IMR-90 (cell line): ENCODE data around the gene CFAP299. TPM values are rescaled to one million over a fixed set of nuclear protein-coding genes. Genes with fewer than 3 reads are reported as not detected.

Source experiments
- ATAC-seq: fragments of 200-7000 bp; cut with Tn5 transposase; 2 replicates; pipeline ENCODE4 v1.9.1; 2020; ENCODE audit warnings: low read depth, mild to moderate bottlenecking, moderate library complexity
- BruUV-seq: library from RNA; stranded (reverse); fragments of 400-500 nt; replicated peaks from 2 replicates; lab custom pipeline; 2021; lab: Mats Ljungman, UMichigan
- CTCF ChIA-PET: fragments of 300-600 bp; formaldehyde crosslinking; extraction: SDS; loops from one replicate; lab custom pipeline; 2021; ENCODE audit warnings: antibody characterized with exemption; lab: Yijun Ruan, JAX
- POLR2A ChIA-PET: fragments of 300-600 bp; sonication (Branson Sonifier 250); formaldehyde crosslinking; loops from one replicate; lab custom pipeline; 2022; ENCODE audit warnings: antibody characterized with exemption; ENCODE audit not compliant: unreplicated experiment; lab: Charles Lee
- DNase-seq: peaks from one replicate; pipeline ENCODE4 v3.0.0; 2013
- H2AFZ ChIP-seq: replicated peaks from 2 replicates; pipeline ENCODE3; 2013; ENCODE audit warnings: low read length, mild to moderate bottlenecking; ENCODE audit not compliant: poor library complexity
- H2AK5ac ChIP-seq: 2 replicates; pipeline ENCODE4 v1.6.1; 2013; ENCODE audit warnings: low read depth, low read length, inconsistent platforms
- H2AK9ac ChIP-seq: replicated peaks from 2 replicates; pipeline ENCODE3; 2013; ENCODE audit warnings: mild to moderate bottlenecking, low read depth, low read length, moderate library complexity; ENCODE audit not compliant: poor library complexity
- H2BK120ac ChIP-seq: 2 replicates; pipeline ENCODE4 v1.6.1; 2013; ENCODE audit warnings: low read depth, low read length, inconsistent platforms
- H2BK15ac ChIP-seq: 3 replicates; pipeline ENCODE4 v1.6.1; 2013; ENCODE audit warnings: low read depth, low read length, inconsistent platforms
- H2BK20ac ChIP-seq: 2 replicates; pipeline ENCODE4 v1.6.1; 2013; ENCODE audit warnings: low read depth, mild to moderate bottlenecking, inconsistent platforms, low read length, moderate library complexity
- H2BK5ac ChIP-seq: 2 replicates; pipeline ENCODE4 v1.6.1; 2013; ENCODE audit warnings: mild to moderate bottlenecking, low read depth, low read length, inconsistent platforms; ENCODE audit not compliant: poor library complexity, severe bottlenecking
- H3K14ac ChIP-seq: replicated peaks from 2 replicates; pipeline ENCODE4 v1.6.1; 2013; ENCODE audit warnings: low read depth, low read length, inconsistent platforms
- H3K18ac ChIP-seq: 2 replicates; pipeline ENCODE4 v1.6.1; 2013; ENCODE audit warnings: low read depth, low read length, control low read depth
- H3K23ac ChIP-seq: 2 replicates; pipeline ENCODE4 v1.6.1; 2013; ENCODE audit warnings: low read depth, low read length, inconsistent platforms
- H3K27ac ChIP-seq: 2 replicates; pipeline ENCODE4 v1.5.1; 2013; ENCODE audit warnings: mild to moderate bottlenecking, control low read depth, low read length; ENCODE audit not compliant: insufficient read depth
- H3K27me3 ChIP-seq: 2 replicates; pipeline ENCODE4 v1.6.1; 2013; ENCODE audit warnings: low read length; ENCODE audit not compliant: control insufficient read depth, insufficient read depth
- H3K36me3 ChIP-seq: 2 replicates; pipeline ENCODE4 v1.6.1; 2013; ENCODE audit warnings: low read length, mixed read lengths; ENCODE audit not compliant: control insufficient read depth, insufficient read depth
- H3K4ac ChIP-seq: 2 replicates; pipeline ENCODE4 v1.6.1; 2013; ENCODE audit warnings: low read depth, low read length, inconsistent platforms
- H3K4me1 ChIP-seq: 2 replicates; pipeline ENCODE4 v1.6.1; 2013; ENCODE audit warnings: low read length, mixed read lengths; ENCODE audit not compliant: control insufficient read depth, insufficient read depth
- H3K4me2 ChIP-seq: 2 replicates; pipeline ENCODE4 v1.6.1; 2013; ENCODE audit warnings: low read depth, mild to moderate bottlenecking, control low read depth, low read length, moderate library complexity
- H3K4me3 ChIP-seq: 2 replicates; pipeline ENCODE4 v1.5.1; 2013; ENCODE audit warnings: low read depth, mild to moderate bottlenecking, control low read depth, low read length, moderate library complexity; ENCODE audit not compliant: insufficient read depth
- H3K56ac ChIP-seq: 2 replicates; pipeline ENCODE4 v1.6.1; 2013; ENCODE audit warnings: low read length, inconsistent platforms; ENCODE audit not compliant: insufficient read depth; ENCODE audit errors: extremely low read depth
- H3K79me1 ChIP-seq, 2 experiments: 2 replicates each; pipeline ENCODE4 v1.6.1; 2013; ENCODE audit warnings: low read length in 2 of 2, inconsistent platforms in 1 of 2, low read depth in 1 of 2
- H3K9ac ChIP-seq: 2 replicates; pipeline ENCODE4 v1.6.1; 2013; ENCODE audit warnings: low read depth, low read length, control low read depth
- H3K9me1 ChIP-seq: 2 replicates; pipeline ENCODE4 v1.6.1; 2013; ENCODE audit warnings: low read length, inconsistent platforms; ENCODE audit not compliant: insufficient read depth
- H3K9me3 ChIP-seq: 2 replicates; pipeline ENCODE4 v1.6.1; 2013; ENCODE audit warnings: low read length; ENCODE audit not compliant: control insufficient read depth, insufficient read depth
- H4K20me1 ChIP-seq: 2 replicates; pipeline ENCODE4 v1.6.1; 2013; ENCODE audit warnings: low read length, inconsistent platforms; ENCODE audit not compliant: insufficient read depth
- H4K5ac ChIP-seq: 2 replicates; pipeline ENCODE4 v1.6.1; 2013; ENCODE audit warnings: mild to moderate bottlenecking, low read depth, low read length, control low read depth
- H4K8ac ChIP-seq, 2 experiments: 2 replicates each; pipeline ENCODE4 v1.6.1; 2013; ENCODE audit warnings: low read depth in 2 of 2, low read length in 2 of 2, control low read depth in 1 of 2, inconsistent platforms in 1 of 2
- H4K91ac ChIP-seq: 2 replicates; pipeline ENCODE4 v1.6.1; 2013; ENCODE audit warnings: low read depth, low read length, inconsistent platforms; ENCODE audit not compliant: insufficient read depth
- CHD1 ChIP-seq: IDR thresholded peaks from 2 replicates; pipeline ENCODE4 v1.6.1; 2012; ENCODE audit warnings: low read depth, low read length, improper control_type of control experiment
- MAFK ChIP-seq: IDR thresholded peaks from 2 replicates; pipeline ENCODE4 v1.6.1; 2012; ENCODE audit warnings: low read depth, low read length, improper control_type of control experiment
- MAZ ChIP-seq: IDR thresholded peaks from 2 replicates; pipeline ENCODE4 v1.6.1; 2012; ENCODE audit warnings: low read depth, mild to moderate bottlenecking, low read length, improper control_type of control experiment, moderate library complexity, borderline replicate concordance
- RCOR1 ChIP-seq: IDR thresholded peaks from 2 replicates; pipeline ENCODE4 v1.6.1; 2012; ENCODE audit warnings: mild to moderate bottlenecking, low read length, improper control_type of control experiment; ENCODE audit not compliant: insufficient replicate concordance
- USF2 ChIP-seq: fragments of 150-350 bp; IDR thresholded peaks from 2 replicates; pipeline ENCODE4 v1.6.1; 2017; ENCODE audit warnings: mild to moderate bottlenecking, antibody characterized with exemption, low read length, low read depth
- WGBS, 2 experiments: methylation state at CpG; one replicate each; pipeline versions ENCODE4 v1.1.5 to v1.1.7; 2013; ENCODE audit warnings: missing lambda C conversion rate in 2 of 2; ENCODE audit not compliant: insufficient read length in 1 of 2; ENCODE audit errors: extremely low coverage in 2 of 2; 5-methylcytosine and 5-hydroxymethylcytosine counted together
- dilution Hi-C: fragments of 300-500 bp; cut with HindIII; formaldehyde crosslinking; loops from one replicate; pipeline ENCODE4 v1.14.3; 2018; ENCODE audit warnings: low sequenced_read_pairs; ENCODE audit not compliant: unreplicated experiment
- in situ Hi-C: fragments of 300-500 bp; cut with MboI; formaldehyde crosslinking; loops from 3 replicates; pipeline ENCODE4 v1.14.3; 2019; ENCODE audit warnings: low sequenced_read_pairs, inconsistent platforms, mixed read lengths
- intact Hi-C: fragments of 100-400 bp; cut with micrococcal nuclease; formaldehyde crosslinking; loops from 2 replicates; pipeline ENCODE4 v1.10.0; 2022
- polyA plus RNA-seq, 3 experiments: library from polyadenylated mRNA; depleted of rRNA; stranded (reverse); fragments of >200 nt; gene quantifications; 2 replicates each; pipeline ENCODE4 v1.2.3, GENCODE V29; 2012; ENCODE audit warnings: low replicate concordance in 1 of 3
- total RNA-seq: library from RNA; depleted of rRNA; stranded (reverse); fragments of >200 nt; gene quantifications from 2 replicates; pipeline ENCODE4 v1.2.3, GENCODE V29; 2012

The CFAP299 gene
- total and polyA plus RNA-seq, 2 of the 4 experiments (the other 2 are of a cell fraction): 1.0 to 1.1 TPM

DNA sequence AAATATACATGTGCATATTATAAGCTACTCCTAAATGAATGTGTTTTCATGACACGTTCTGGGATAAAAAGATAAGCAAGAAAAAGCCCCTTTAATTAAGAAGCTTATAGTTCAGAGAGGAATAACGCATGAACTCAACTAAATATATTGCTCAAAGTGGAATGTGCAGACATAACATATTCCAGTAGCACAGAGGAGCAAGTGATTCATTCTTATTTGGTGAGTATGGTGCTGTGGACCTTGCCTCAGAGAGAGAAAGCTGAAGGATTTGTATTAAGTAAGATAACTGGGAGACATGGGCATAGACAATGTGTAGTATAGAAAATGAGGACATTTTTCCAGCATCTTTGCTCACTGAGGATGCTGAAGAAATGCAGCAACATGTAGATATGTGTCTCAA is 76.8 kb downstream of the CFAP299 start:
- no peaks in the 10 kb centered on the region for H3K27me3 ChIP-seq
- H2BK20ac ChIP-seq: no peak overlapping the region
- H2AFZ ChIP-seq: no peak overlapping the region
- H3K4me1 ChIP-seq: no peaks in the 10 kb centered on the region
- H3K14ac ChIP-seq: no peak overlapping the region
- H2BK5ac ChIP-seq: no peak overlapping the region
- ChIA-PET CTCF (interaction anchor here (0.6 kb wide), 1 partner anchor 641 kb away, joined by 7 read pairs; no protein-coding TSS in a partner anchor), POLR2A (no interaction called here)
- no peak overlapping the region for H4K8ac ChIP-seq
- H3K9me1 ChIP-seq: no peaks in the 10 kb centered on the region
- dilution Hi-C loops (no loop called here), in situ Hi-C loops (no loop called here), intact Hi-C loops (no loop called here)
- no peak overlapping the region for H3K9ac ChIP-seq
- H4K5ac ChIP-seq: no peak overlapping the region
- no peak overlapping the region for H3K4me2 ChIP-seq
- H3K9me3 ChIP-seq: no peaks in the 10 kb centered on the region
- TF ChIP-seq MAFK (no peak), RCOR1 (no peak), CHD1 (no peak), USF2 (no peak), MAZ (no peak)
- H3K56ac ChIP-seq: no peak overlapping the region
- no peak overlapping the region for H3K27ac ChIP-seq
- H3K4me3 ChIP-seq: no peak overlapping the region
- WGBS, 2 experiments: no CpG with 5 or more reads among the region's 2 CpGs
- H3K23ac ChIP-seq: no peak overlapping the region
- H3K4ac ChIP-seq: no peak overlapping the region
- no peak overlapping the region for H3K18ac ChIP-seq
- H2AK5ac ChIP-seq: no peak overlapping the region
- no peak overlapping the region for H4K91ac ChIP-seq
- peak; percentile 82 for ATAC-seq
- H2AK9ac ChIP-seq: no peak overlapping the region
- no peaks in the 10 kb centered on the region for H4K20me1 ChIP-seq
- BruUV-seq: no TSS peak
- no peak overlapping the region for H2BK120ac ChIP-seq
- H2BK15ac ChIP-seq: no peak overlapping the region
- peak; percentile 63 for DNase-seq
- no peaks in the 10 kb centered on the region for H3K79me1 ChIP-seq
- no peaks in the 10 kb centered on the region for H3K36me3 ChIP-seq
